ENCODE measurements around the gene FKBP8. TPM values are rescaled to one million over a fixed set of nuclear protein-coding genes. Genes with fewer than 3 reads are reported as not detected.

FKBP8 gene
- total RNA-seq, 1 experiment from 2014 or later: 231 TPM

- no peak overlapping the region for H3K4me3 ChIP-seq
- H3K79me2 ChIP-seq (ENCODE audit: low read depth): peaks cover 90% of the 10 kb centered on the region
- ChIA-PET POLR2A (ENCODE audit: unreplicated experiment) (no interaction called here), CTCF (no interaction called here)
- intact Hi-C loops (cut with micrococcal nuclease; ENCODE audit: unreplicated experiment): loop anchor here (2.0 kb wide), 1 partner anchor 27 kb away; no protein-coding TSS in a partner anchor
- no peaks in the 10 kb centered on the region for H3K36me3 ChIP-seq (ENCODE audit: low read depth)
- no peaks in the 10 kb centered on the region for H3K9me3 ChIP-seq (ENCODE audit: insufficient read depth, low read depth)
- peaks cover 91% of the 10 kb centered on the region for H4K20me1 ChIP-seq (ENCODE audit: insufficient read depth)
- H3K4me1 ChIP-seq (replicated peaks; ENCODE audit: insufficient read depth): peaks cover 10% of the 10 kb centered on the region; the same call in 1 of the 2 replicates
- TF ChIP-seq EZH2 (IDR thresholded peaks at IDR 0.05; ENCODE audit: low read depth) (no peak), CTCF (conservative IDR thresholded peaks at IDR 0.05) (no peak)
- H3K4me2 ChIP-seq: no peak overlapping the region
- no peak overlapping the region for H3K27ac ChIP-seq
- no TSS peak for BruUV-seq (replicated peaks)
- H2AFZ ChIP-seq: no peak overlapping the region
- no peaks in the 10 kb centered on the region for H3K27me3 ChIP-seq (ENCODE audit: insufficient read depth, low read depth)
- peaks cover 22% of the 10 kb centered on the region for H3F3A ChIP-seq (ENCODE audit: insufficient read depth, low read depth)
- H3K9me2 ChIP-seq (ENCODE audit: insufficient read depth): no peaks in the 10 kb centered on the region
- DNase-seq: peak in 1 of 2 experiments; percentile 30
Observed at GRCh38 chr19:18487576-18488402, 55.6 kb downstream of the FKBP8 start.

- Histone ChIP-seq H3K27me3 (ENCODE audit: insufficient read depth, low read depth) (no peaks in the 10 kb centered on the region), H3F3A (ENCODE audit: insufficient read depth, low read depth) (peaks cover 22% of the 10 kb centered on the region), H3K9me2 (ENCODE audit: insufficient read depth) (no peaks in the 10 kb centered on the region), H3K9me3 (ENCODE audit: insufficient read depth, low read depth) (no peaks in the 10 kb centered on the region), H3K36me3 (ENCODE audit: low read depth) (no peaks in the 10 kb centered on the region), H3K79me2 (ENCODE audit: low read depth) (peaks cover 87% of the 10 kb centered on the region), H3K4me2 (no peak overlapping the region; the same call in 1 of the 2 replicates), H3K27ac (no peak overlapping the region), H4K20me1 (ENCODE audit: insufficient read depth) (peaks cover 83% of the 10 kb centered on the region), H3K4me1 (replicated peaks; ENCODE audit: insufficient read depth) (peaks cover 10% of the 10 kb centered on the region; the same call in 1 of the 2 replicates), H2AFZ (no peak overlapping the region), H3K4me3 (no peak overlapping the region)
- TF ChIP-seq CTCF (conservative IDR thresholded peaks at IDR 0.05) (no peak), EZH2 (IDR thresholded peaks at IDR 0.05; ENCODE audit: low read depth) (no peak)
- ChIA-PET POLR2A (ENCODE audit: unreplicated experiment) (no interaction called here), CTCF (interaction anchor here (0.6 kb wide), 1 partner anchor 99 kb away, joined by 9 read pairs; no protein-coding TSS in a partner anchor)
- no peak for DNase-seq
- no TSS peak for BruUV-seq (replicated peaks)
- intact Hi-C loops (cut with micrococcal nuclease; ENCODE audit: unreplicated experiment): loop anchor here (2.0 kb wide), 1 partner anchor 28 kb away; no protein-coding TSS in a partner anchor
Observed at GRCh38 chr19:18486746-18487145, 56.6 kb downstream of the FKBP8 start.

GRCh38 chr19:18484992-18485391 lies 58.4 kb downstream of the FKBP8 start:
- POLR2A ChIA-PET (ENCODE audit: unreplicated experiment): no interaction called here
- intact Hi-C loops (cut with micrococcal nuclease; ENCODE audit: unreplicated experiment): no loop called here
- Histone ChIP-seq H2AFZ (no peak overlapping the region), H4K20me1 (ENCODE audit: insufficient read depth) (peaks cover 65% of the 10 kb centered on the region), H3K9me2 (ENCODE audit: insufficient read depth) (no peaks in the 10 kb centered on the region), H3K27me3 (ENCODE audit: insufficient read depth, low read depth) (no peaks in the 10 kb centered on the region), H3K4me2 (no peak overlapping the region), H3K9me3 (ENCODE audit: insufficient read depth, low read depth) (no peaks in the 10 kb centered on the region), H3K36me3 (ENCODE audit: low read depth) (no peaks in the 10 kb centered on the region), H3F3A (ENCODE audit: insufficient read depth, low read depth) (peaks cover 22% of the 10 kb centered on the region), H3K4me1 (replicated peaks; ENCODE audit: insufficient read depth) (peaks cover 14% of the 10 kb centered on the region), H3K4me3 (no peak overlapping the region), H3K27ac (no peak overlapping the region), H3K79me2 (ENCODE audit: low read depth) (peaks cover 90% of the 10 kb centered on the region)
- CTCF ChIA-PET: no interaction called here
- no peak for DNase-seq
- no TSS peak for BruUV-seq (replicated peaks)
- TF ChIP-seq EZH2 (IDR thresholded peaks at IDR 0.05; ENCODE audit: low read depth): no peak
- TF ChIP-seq CTCF (conservative IDR thresholded peaks at IDR 0.05): no peak
